H1 (cell line): Measurements from ENCODE around the gene PDZD4. TPM values are rescaled to one million over a fixed set of nuclear protein-coding genes. Genes with fewer than 3 reads are reported as not detected.

Experiments used
- CTCF ChIA-PET: fragments of 300-600 bp; sonication (Branson Sonifier 250); formaldehyde crosslinking; loops from one replicate; lab custom pipeline; 2021; ENCODE audit not compliant: partially characterized antibody; lab: Charles Lee
- POLR2A ChIA-PET: fragments of 300-600 bp; sonication (Branson Sonifier 250); formaldehyde crosslinking; loops from one replicate; lab custom pipeline; 2021; ENCODE audit warnings: inconsistent platforms; ENCODE audit not compliant: partially characterized antibody; lab: Charles Lee
- DNase-seq, 2 experiments: peaks; one replicate each; pipeline versions ENCODE4 v3.0.0 to v3.0.0-alpha.2; 2010 to 2022; ENCODE audit warnings: low spot score in 2 of 2, low read depth in 1 of 2, mixed read lengths in 1 of 2
- FAIRE-seq: peaks from 2 replicates; lab custom pipeline; 2011; peaks lifted over from hg19 to GRCh38; lab: Jason Lieb, UNC
- H2AFZ ChIP-seq: 2 replicates; pipeline ENCODE4 v1.8.1; 2012; ENCODE audit warnings: low read length, inconsistent platforms
- H2AK5ac ChIP-seq: 2 replicates; pipeline ENCODE4 v1.6.1; 2013; ENCODE audit warnings: low read depth, low read length
- H2BK120ac ChIP-seq: replicated peaks from 2 replicates; pipeline ENCODE3; 2013; ENCODE audit warnings: low read depth, low read length, inconsistent platforms
- H2BK12ac ChIP-seq: 2 replicates; pipeline ENCODE4 v1.6.1; 2013; ENCODE audit warnings: low read depth, low read length
- H2BK15ac ChIP-seq: 2 replicates; pipeline ENCODE4 v1.6.1; 2013; ENCODE audit warnings: low read length
- H2BK20ac ChIP-seq: 2 replicates; pipeline ENCODE4 v1.6.1; 2013; ENCODE audit warnings: low read length
- H2BK5ac ChIP-seq: 2 replicates; pipeline ENCODE4 v1.6.1; 2013; ENCODE audit warnings: low read depth, low read length
- H3K14ac ChIP-seq: 2 replicates; pipeline ENCODE4 v1.6.1; 2013; ENCODE audit warnings: inconsistent platforms; ENCODE audit not compliant: insufficient read length
- H3K18ac ChIP-seq: 2 replicates; pipeline ENCODE4 v1.6.1; 2013; ENCODE audit warnings: low read length; ENCODE audit errors: extremely low read depth
- H3K23ac ChIP-seq: 2 replicates; pipeline ENCODE4 v1.6.1; 2013; ENCODE audit warnings: inconsistent platforms; ENCODE audit not compliant: insufficient read length
- H3K23me2 ChIP-seq: 2 replicates; pipeline ENCODE4 v1.6.1; 2013; ENCODE audit warnings: low read depth, low read length
- H3K27ac ChIP-seq: 2 replicates; pipeline ENCODE4 v1.6.1; 2011; ENCODE audit warnings: low read depth, low read length, inconsistent platforms
- H3K27me3 ChIP-seq, 4 experiments: replicated peaks in 1 of 4; 1 replicate in 1 of 4; 2 replicates in 3 of 4; pipeline versions ENCODE4 v1.6.1 to v1.8.1; 2011 to 2013; ENCODE audit warnings: low read length in 3 of 4, mild to moderate bottlenecking in 3 of 4, inconsistent platforms in 2 of 4, mixed read lengths in 2 of 4, moderate library complexity in 1 of 4; ENCODE audit not compliant: control insufficient read depth in 3 of 4, insufficient read depth in 3 of 4; ENCODE audit errors: extremely low read depth in 1 of 4
- H3K36me3 ChIP-seq, 4 experiments: 2 replicates each; pipeline versions ENCODE4 v1.6.1 to v1.8.1; 2011 to 2013; ENCODE audit warnings: mild to moderate bottlenecking in 4 of 4, low read length in 3 of 4, moderate library complexity in 2 of 4, control low read depth in 1 of 4, inconsistent platforms in 1 of 4; ENCODE audit not compliant: insufficient read depth in 4 of 4, control insufficient read depth in 2 of 4
- H3K4ac ChIP-seq: replicated peaks from 2 replicates; pipeline ENCODE3; 2013; ENCODE audit warnings: low read length, low read depth, mixed read lengths, inconsistent platforms; ENCODE audit not compliant: insufficient read length
- H3K4me1 ChIP-seq, 4 experiments: replicated peaks in 1 of 4; 1 replicate in 1 of 4; 2 replicates in 3 of 4; pipeline versions ENCODE4 v1.6.1 to v1.8.1; 2011 to 2013; ENCODE audit warnings: low read length in 3 of 4, inconsistent platforms in 2 of 4, mixed read lengths in 1 of 4; ENCODE audit not compliant: insufficient read depth in 4 of 4, control insufficient read depth in 3 of 4
- H3K4me2 ChIP-seq, 2 experiments: 2 replicates each; pipeline versions ENCODE4 v1.6.1 to v1.8.1; 2011 to 2013; ENCODE audit warnings: low read depth in 2 of 2, low read length in 2 of 2, control low read depth in 1 of 2, inconsistent platforms in 1 of 2, mild to moderate bottlenecking in 1 of 2; ENCODE audit not compliant: insufficient read depth in 1 of 2
- H3K4me3 ChIP-seq, 4 experiments: fragments of 200-600, 300-600 bp in 1 of 4; sonication (generic), shearing (Covaris generic), sonication (Bioruptor Twin) in 1 of 4; 2 replicates each; pipeline versions ENCODE4 v1.5.1 to v1.8.1; 2011 to 2016; ENCODE audit warnings: low read length in 4 of 4, low read depth in 3 of 4, control low read depth in 2 of 4, inconsistent platforms in 2 of 4, mild to moderate bottlenecking in 2 of 4, mixed read lengths in 1 of 4, moderate library complexity in 1 of 4; ENCODE audit not compliant: insufficient read depth in 2 of 4; ENCODE audit errors: extremely low read depth in 1 of 4
- H3K56ac ChIP-seq: replicated peaks from 2 replicates; pipeline ENCODE3; 2013; ENCODE audit warnings: low read depth, mild to moderate bottlenecking, mixed read lengths, low read length, inconsistent platforms; ENCODE audit not compliant: insufficient read length
- H3K79me1 ChIP-seq: 2 replicates; pipeline ENCODE4 v1.6.1; 2013; ENCODE audit warnings: low read depth, low read length, control low read depth
- H3K79me2 ChIP-seq, 2 experiments: 2 replicates each; pipeline versions ENCODE4 v1.6.1 to v1.8.1; 2012 to 2013; ENCODE audit warnings: low read length in 2 of 2, mild to moderate bottlenecking in 2 of 2, inconsistent platforms in 1 of 2; ENCODE audit not compliant: insufficient read depth in 2 of 2, control insufficient read depth in 1 of 2
- H3K9ac ChIP-seq, 4 experiments: replicated peaks in 1 of 4; 1 replicate in 1 of 4; 2 replicates in 3 of 4; pipeline versions ENCODE4 v1.6.1 to v1.8.1; 2011 to 2013; ENCODE audit warnings: low read depth in 3 of 4, low read length in 3 of 4, control low read depth in 2 of 4, mild to moderate bottlenecking in 2 of 4, moderate library complexity in 2 of 4, inconsistent platforms in 1 of 4; ENCODE audit errors: extremely low read depth in 1 of 4
- H3K9me3 ChIP-seq, 2 experiments: 2 replicates each; pipeline versions ENCODE4 v1.6.1 to v1.8.1; 2012 to 2013; ENCODE audit warnings: mild to moderate bottlenecking in 2 of 2, moderate library complexity in 2 of 2, control low read depth in 1 of 2, inconsistent platforms in 1 of 2, low read depth in 1 of 2, low read length in 1 of 2, mixed read lengths in 1 of 2; ENCODE audit not compliant: insufficient read depth in 2 of 2
- H4K20me1 ChIP-seq, 2 experiments: replicated peaks in 1 of 2; 2 replicates each; pipeline versions ENCODE3 to v1.8.1; 2011 to 2013; ENCODE audit warnings: inconsistent platforms in 2 of 2, low read length in 2 of 2, mild to moderate bottlenecking in 1 of 2; ENCODE audit not compliant: insufficient read depth in 2 of 2, control insufficient read depth in 1 of 2
- H4K5ac ChIP-seq: 2 replicates; pipeline ENCODE4 v1.6.1; 2013; ENCODE audit warnings: low read length, low read depth, mixed read lengths, inconsistent platforms; ENCODE audit not compliant: insufficient read length
- H4K8ac ChIP-seq: 2 replicates; pipeline ENCODE4 v1.8.0; 2013; ENCODE audit warnings: mild to moderate bottlenecking, moderate library complexity, low read length, inconsistent platforms; ENCODE audit not compliant: insufficient read depth; ENCODE audit errors: extremely low read depth
- H4K91ac ChIP-seq: replicated peaks from 2 replicates; pipeline ENCODE3; 2013; ENCODE audit warnings: low read length, mixed read lengths, inconsistent platforms; ENCODE audit not compliant: insufficient read length
- BACH1 ChIP-seq: IDR thresholded peaks from 2 replicates; pipeline ENCODE4 v1.6.1; 2012; ENCODE audit warnings: low read length, improper control_type of control experiment
- CEBPB ChIP-seq: IDR thresholded peaks from 2 replicates; pipeline ENCODE4 v1.6.1; 2012; ENCODE audit warnings: low read depth, low read length
- FOSL1 ChIP-seq: IDR thresholded peaks from 2 replicates; pipeline ENCODE4 v1.6.1; 2011; ENCODE audit warnings: mild to moderate bottlenecking, low read depth, low read length, moderate library complexity; ENCODE audit not compliant: insufficient read depth
- HDAC2 ChIP-seq, 2 experiments: fragments of 300-600 bp in 1 of 2; sonication (generic) in 1 of 2; IDR thresholded peaks; 2 replicates each; pipeline ENCODE4 v1.6.1; 2011 to 2012; ENCODE audit warnings: low read depth in 2 of 2, low read length in 2 of 2, mild to moderate bottlenecking in 2 of 2, moderate library complexity in 2 of 2, borderline replicate concordance in 1 of 2, inconsistent platforms in 1 of 2
- NRF1 ChIP-seq: IDR thresholded peaks from 2 replicates; pipeline ENCODE4 v1.6.1; 2011; ENCODE audit warnings: mild to moderate bottlenecking, low read depth, low read length, improper control_type of control experiment
- RAD21 ChIP-seq, 2 experiments: IDR thresholded peaks in 1 of 2; conservative IDR thresholded peaks in 1 of 2; 2 replicates each; pipeline ENCODE4 v1.6.1; 2011; ENCODE audit warnings: low read depth in 2 of 2, low read length in 2 of 2, improper control_type of control experiment in 1 of 2, inconsistent platforms in 1 of 2, mild to moderate bottlenecking in 1 of 2, moderate library complexity in 1 of 2
- SP2 ChIP-seq: IDR thresholded peaks from 2 replicates; pipeline ENCODE4 v1.6.1; 2012; ENCODE audit warnings: mild to moderate bottlenecking, low read length, inconsistent platforms
- SUZ12 ChIP-seq: fragments of 200-600 bp; sonication (generic); IDR thresholded peaks from 2 replicates; pipeline ENCODE4 v1.6.1; 2012; ENCODE audit warnings: mild to moderate bottlenecking, inconsistent platforms, low read length, moderate library complexity, mixed read lengths
- TAF1 ChIP-seq: IDR thresholded peaks from 2 replicates; pipeline ENCODE4 v1.6.1; 2011; ENCODE audit warnings: mild to moderate bottlenecking, low read depth, low read length
- TAF7 ChIP-seq: optimal IDR thresholded peaks from 2 replicates; pipeline ENCODE3; 2011; ENCODE audit warnings: low read depth, mild to moderate bottlenecking, inconsistent platforms, low read length, moderate library complexity, borderline replicate concordance
- TBP ChIP-seq: IDR thresholded peaks from 2 replicates; pipeline ENCODE4 v1.6.1; 2011; ENCODE audit warnings: low read depth, low read length, improper control_type of control experiment
- ZNF274 ChIP-seq: IDR thresholded peaks from 2 replicates; pipeline ENCODE4 v1.7.0; 2012; ENCODE audit warnings: low read length, borderline replicate concordance; ENCODE audit errors: extremely low read depth
- WGBS, 2 experiments: shearing (Covaris generic) in 1 of 2; methylation state at CpG; one replicate each; pipeline versions ENCODE4 v1.1.6 to v1.1.7; 2013 to 2015; ENCODE audit warnings: low lambda C conversion rate in 2 of 2, mixed read lengths in 2 of 2, inconsistent platforms in 1 of 2, low coverage in 1 of 2, missing lambda C conversion rate in 1 of 2; ENCODE audit not compliant: insufficient replicate concordance in 2 of 2, insufficient coverage in 1 of 2, insufficient read length in 1 of 2; ENCODE audit errors: extremely low coverage in 1 of 2, missing lambda C conversion rate in 1 of 2; 5-methylcytosine and 5-hydroxymethylcytosine counted together
- polyA plus RNA-seq, 7 experiments: library from polyadenylated mRNA; depleted of rRNA in 3 of 7; stranded (reverse) in 5 of 7; unstranded in 2 of 7; fragments of >200 nt in 5 of 7; fragments of 200-250 nt in 2 of 7; gene quantifications; 1 replicate in 5 of 7; 2 replicates in 1 of 7; 4 replicates in 1 of 7; pipeline versions ENCODE4 v1.2.1 to v1.2.3, GENCODE V29; 2011 to 2013; ENCODE audit warnings: missing spikeins in 2 of 7, mixed read lengths in 2 of 7
- total RNA-seq: library from RNA; stranded (reverse); fragmentation: NEBNext Ultra II Directional; extraction: Animal tissue kit (Norgen Biotek cat#: 25700); gene quantifications from 2 replicates; pipeline ENCODE4 v1.2.1, GENCODE V29; 2021

The PDZD4 gene
- total and polyA plus RNA-seq, 2 of the 8 experiments (the other 6 are each of a cell fraction or from before 2014, with no cell fraction given) = 45.8 to 169 TPM

GRCh38 chrX:153861733-153862310, 31.5 kb upstream of the PDZD4 start:
- no peak overlapping the region for H3K23ac ChIP-seq
- H3K4me2 ChIP-seq = no peak overlapping the region
- FAIRE-seq (no peak), DNase-seq (no peak)
- 96% methylated on average over 10 of the region's 21 CpGs; no CpG with 5 or more reads in 1 of the 2 experiments for WGBS, 2 experiments
- CTCF ChIA-PET = interaction anchor here (0.7 to 1.0 kb wide), 2 partner anchors 22 to 101 kb away, joined by 3 read pairs; no protein-coding TSS in a partner anchor
- peaks cover 0 to 9% (median under 1%) of the 10 kb centered on the region in 4 experiments; a peak in 1 of 8 replicates for H3K36me3 ChIP-seq
- H4K5ac ChIP-seq = no peak overlapping the region
- no peak overlapping the region for H2AFZ ChIP-seq
- no peak overlapping the region for H2BK5ac ChIP-seq
- no peak overlapping the region for H3K18ac ChIP-seq
- no peak overlapping the region for H2BK15ac ChIP-seq
- no peaks in the 10 kb centered on the region; a peak in 1 of 7 replicates for H3K27me3 ChIP-seq
- H2BK20ac ChIP-seq = no peak overlapping the region
- no peak overlapping the region for H3K9ac ChIP-seq
- no peak overlapping the region for H3K4me3 ChIP-seq
- H2AK5ac ChIP-seq = no peak overlapping the region
- H3K23me2 ChIP-seq = no peaks in the 10 kb centered on the region
- no peak overlapping the region for H3K4ac ChIP-seq
- no peak overlapping the region for H2BK12ac ChIP-seq
- no peak overlapping the region for H3K27ac ChIP-seq
- TF ChIP-seq CEBPB (no peak), HDAC2 (IDR thresholded peaks at IDR 0.05; ENCODE audit: borderline replicate concordance in 1 of 2, low read depth in 2 of 2, low read length in 2 of 2) (no peak), BACH1 (no peak), TAF1 (no peak), ZNF274 (no peak), RAD21 (IDR thresholded peaks at IDR 0.05 in 1 of 2, conservative IDR thresholded peaks at IDR 0.05 in 1 of 2; ENCODE audit: low read depth in 2 of 2, low read length in 2 of 2) (no peak), SP2 (no peak), TAF7 (no peak), TBP (no peak), SUZ12 (no peak), FOSL1 (no peak), NRF1 (no peak)
- H3K9me3 ChIP-seq = no peaks in the 10 kb centered on the region
- no peak overlapping the region for H3K56ac ChIP-seq
- H3K4me1 ChIP-seq = peaks cover 0 to 16% (median 0%) of the 10 kb centered on the region in 4 experiments; a peak in 3 of 7 replicates
- no peak overlapping the region for H2BK120ac ChIP-seq
- H4K91ac ChIP-seq = no peak overlapping the region
- no peaks in the 10 kb centered on the region for H4K20me1 ChIP-seq
- no peaks in the 10 kb centered on the region for H3K79me1 ChIP-seq
- H3K14ac ChIP-seq = no peak overlapping the region
- no peaks in the 10 kb centered on the region for H3K79me2 ChIP-seq
- H4K8ac ChIP-seq = no peak overlapping the region
- POLR2A ChIA-PET = interaction anchor here (1.0 to 1.5 kb wide), 3 partner anchors 14 to 67 kb away, joined by 3 to 4 read pairs (median 4); partner anchors contain the start of genes IDH3G, L1CAM and SSR4
